ENCODE data around the gene KRTAP10-4. TPM values are rescaled to one million over a fixed set of nuclear protein-coding genes. Genes with fewer than 3 reads are reported as not detected.

Gene KRTAP10-4
- total RNA-seq, 1 donor: not detected

- TF ChIP-seq CTCF (IDR thresholded peaks at IDR 0.05; ENCODE audit: insufficient read depth, low read depth, low read length): no peak
- no peak overlapping the region for H3K4me3 ChIP-seq (ENCODE audit: low read depth, low read length)
- no peak for DNase-seq (ENCODE audit: low read depth)
These were observed 41.6 kb upstream of the KRTAP10-4 start for GRCh38 chr21:44531606-44532564.

GRCh38 chr21:44532712-44533111, 40.8 kb upstream of the KRTAP10-4 start:
- no peak for TF ChIP-seq CTCF (IDR thresholded peaks at IDR 0.05; ENCODE audit: insufficient read depth, low read depth, low read length)
- no peak overlapping the region for H3K4me3 ChIP-seq (ENCODE audit: low read depth, low read length)
- DNase-seq (ENCODE audit: low read depth): no peak

GRCh38 chr21:44533121-44533890, 40.2 kb upstream of the KRTAP10-4 start:
- no peak for TF ChIP-seq CTCF (IDR thresholded peaks at IDR 0.05; ENCODE audit: insufficient read depth, low read depth, low read length)
- DNase-seq (ENCODE audit: low read depth): no peak
- no peak overlapping the region for H3K4me3 ChIP-seq (ENCODE audit: low read depth, low read length)

- no peak overlapping the region for H3K4me3 ChIP-seq (ENCODE audit: low read depth, low read length)
- no peak for DNase-seq (ENCODE audit: low read depth)
- TF ChIP-seq CTCF (IDR thresholded peaks at IDR 0.05; ENCODE audit: insufficient read depth, low read depth, low read length): no peak
These were observed 39.5 kb upstream of the KRTAP10-4 start for GRCh38 chr21:44533891-44534627.

GRCh38 chr21:44534688-44535087, 38.8 kb upstream of the KRTAP10-4 start:
- TF ChIP-seq CTCF (IDR thresholded peaks at IDR 0.05; ENCODE audit: insufficient read depth, low read depth, low read length): no peak
- no peak overlapping the region for H3K4me3 ChIP-seq (ENCODE audit: low read depth, low read length)
- no peak for DNase-seq (ENCODE audit: low read depth)

GRCh38 chr21:44535963-44536362, 37.6 kb upstream of the KRTAP10-4 start:
- TF ChIP-seq CTCF (IDR thresholded peaks at IDR 0.05; ENCODE audit: insufficient read depth, low read depth, low read length): no peak
- H3K4me3 ChIP-seq (ENCODE audit: low read depth, low read length): no peak overlapping the region
- DNase-seq (ENCODE audit: low read depth): no peak
